ENCODE measurements around the gene PLEK. TPM values are rescaled to one million over a fixed set of nuclear protein-coding genes. Genes with fewer than 3 reads are reported as not detected.

Gene PLEK
- polyA plus RNA-seq, 1 of the 3 experiments (the other 2 are of a cell fraction): 0.02 TPM

DNA sequence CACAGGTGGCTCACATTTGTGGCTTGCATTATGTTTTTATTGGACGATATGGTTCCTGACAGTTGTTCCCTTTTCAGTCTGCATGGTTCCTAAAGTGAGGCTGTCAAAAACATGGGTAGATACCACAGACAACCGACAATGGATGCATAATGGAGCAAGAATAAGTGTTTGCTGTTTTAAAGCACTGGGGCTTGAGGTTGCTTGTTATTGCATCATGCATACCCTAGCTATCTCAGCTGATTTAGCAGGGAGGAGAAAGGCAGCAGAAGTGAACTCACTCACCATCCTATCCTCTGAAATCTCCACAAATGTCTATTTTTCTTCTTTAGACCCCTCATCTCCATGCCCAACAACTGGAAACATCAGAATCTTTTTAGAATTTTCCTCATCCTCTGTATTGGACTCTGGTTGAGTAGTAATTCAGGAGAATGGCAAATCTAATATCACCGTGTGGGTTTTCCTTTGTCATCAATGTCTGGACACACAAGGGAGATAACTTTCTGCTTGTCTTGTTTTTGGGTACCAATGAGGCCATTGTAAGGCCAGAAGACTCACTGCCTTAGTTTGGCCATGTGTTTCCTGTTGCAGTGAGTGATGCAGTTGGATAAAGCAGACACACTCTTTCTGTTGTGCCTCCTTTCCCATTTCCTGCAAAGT is 55.3 kb downstream of the PLEK start:
- H3K9ac ChIP-seq: no peak overlapping the region
- H3K27ac ChIP-seq (ENCODE audit: low read depth in 2 of 2, low read length in 1 of 2): no peak overlapping the region
- H3K27me3 ChIP-seq (ENCODE audit: insufficient read depth): no peaks in the 10 kb centered on the region; the same call in 1 of the 2 replicates
- no peaks in the 10 kb centered on the region for H3F3A ChIP-seq (replicated peaks; ENCODE audit: insufficient read depth)
- no peak for DNase-seq
- no peaks in the 10 kb centered on the region for H3K9me3 ChIP-seq
- no peaks in the 10 kb centered on the region for H3K79me2 ChIP-seq (ENCODE audit: insufficient read depth)
- no peaks in the 10 kb centered on the region for H4K20me1 ChIP-seq (ENCODE audit: insufficient read depth)
- no peak overlapping the region for H3K4me3 ChIP-seq (ENCODE audit: low read depth in 2 of 2, low read length in 1 of 2)
- ChIA-PET POLR2A (no interaction called here), CTCF (interaction anchor here (1.8 kb wide), 1 partner anchor 298 kb away, joined by 6 read pairs; no protein-coding TSS in a partner anchor)
- WGBS (ENCODE audit: low lambda C conversion rate): 41% methylated on average over 3 of the region's 3 CpGs
- no peaks in the 10 kb centered on the region for H3K9me2 ChIP-seq
- no peak overlapping the region for H2AFZ ChIP-seq (ENCODE audit: low read depth)
- TF ChIP-seq GATA2 (CRISPR knock-in tag; IDR thresholded peaks at IDR 0.05) (no peak), GABPA (IDR thresholded peaks at IDR 0.05; ENCODE audit: low read depth) (no peak), CHD2 (IDR thresholded peaks at IDR 0.05; ENCODE audit: low read length, partially characterized antibody) (no peak), RCOR1 (IDR thresholded peaks at IDR 0.05; ENCODE audit: low read length) (no peak), SMC3 (IDR thresholded peaks at IDR 0.05; ENCODE audit: low read depth, low read length) (no peak), FOSL2 (IDR thresholded peaks at IDR 0.05; ENCODE audit: borderline replicate concordance, low read depth) (no peak), SIN3A (IDR thresholded peaks at IDR 0.05; ENCODE audit: borderline replicate concordance, low read depth, low read length) (no peak)
- TF ChIP-seq, protein P1, sequence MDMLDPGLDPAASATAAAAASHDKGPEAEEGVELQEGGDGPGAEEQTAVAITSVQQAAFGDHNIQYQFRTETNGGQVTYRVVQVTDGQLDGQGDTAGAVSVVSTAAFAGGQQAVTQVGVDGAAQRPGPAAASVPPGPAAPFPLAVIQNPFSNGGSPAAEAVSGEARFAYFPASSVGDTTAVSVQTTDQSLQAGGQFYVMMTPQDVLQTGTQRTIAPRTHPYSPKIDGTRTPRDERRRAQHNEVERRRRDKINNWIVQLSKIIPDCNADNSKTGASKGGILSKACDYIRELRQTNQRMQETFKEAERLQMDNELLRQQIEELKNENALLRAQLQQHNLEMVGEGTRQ (IDR thresholded peaks at IDR 0.05; ENCODE audit: borderline replicate concordance, low read depth, low read length): no peak
- no peak overlapping the region for H3K4me2 ChIP-seq
- no peaks in the 10 kb centered on the region for H3K36me3 ChIP-seq (replicated peaks in 1 of 2; ENCODE audit: control insufficient read depth in 1 of 2, insufficient read depth in 2 of 2, low read length in 1 of 2)
- no peaks in the 10 kb centered on the region; a peak in 1 of 4 replicates for H3K4me1 ChIP-seq (ENCODE audit: control insufficient read depth in 1 of 2, insufficient read depth in 2 of 2, low read depth in 1 of 2, low read length in 1 of 2)

DNA sequence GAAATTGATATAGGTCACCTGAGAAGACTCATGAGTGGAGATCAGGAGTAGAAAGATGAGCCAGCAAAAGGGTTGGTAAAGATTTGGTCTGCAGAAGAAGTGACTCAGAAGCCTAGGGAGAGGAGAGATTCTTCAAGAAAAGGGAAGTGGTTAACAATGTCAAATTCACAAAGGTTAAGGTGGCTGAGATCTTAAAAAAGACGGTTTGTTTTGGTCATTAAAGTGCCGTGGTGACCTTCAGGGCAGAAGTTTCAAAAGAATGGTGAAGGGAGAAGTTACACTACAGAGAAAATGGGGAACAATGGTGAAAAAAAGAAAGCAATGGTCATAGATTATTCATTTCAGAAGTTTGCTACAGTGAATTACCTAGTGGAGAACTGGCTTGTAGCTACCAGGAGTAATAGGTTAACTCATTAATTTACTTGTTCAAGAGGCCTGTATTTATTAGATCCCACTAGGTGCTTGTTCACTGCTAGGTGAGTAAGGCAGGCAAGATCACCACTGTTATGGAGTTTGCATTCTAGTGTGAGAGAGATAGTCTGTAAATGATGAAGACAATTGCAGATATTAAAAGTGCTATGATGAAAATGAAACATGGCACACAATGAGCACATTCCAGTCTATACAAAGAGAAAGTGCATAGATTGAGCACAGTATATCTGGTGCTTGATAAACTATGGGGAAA is 59.0 kb downstream of the PLEK start:
- Histone ChIP-seq H3K9ac (no peak overlapping the region), H3K27ac (ENCODE audit: low read depth in 2 of 2, low read length in 1 of 2) (no peak overlapping the region), H2AFZ (ENCODE audit: low read depth) (no peak overlapping the region), H3K9me3 (no peaks in the 10 kb centered on the region), H3K4me3 (ENCODE audit: low read depth in 2 of 2, low read length in 1 of 2) (no peak overlapping the region), H3F3A (replicated peaks; ENCODE audit: insufficient read depth) (no peaks in the 10 kb centered on the region), H3K4me1 (ENCODE audit: control insufficient read depth in 1 of 2, insufficient read depth in 2 of 2, low read depth in 1 of 2, low read length in 1 of 2) (no peaks in the 10 kb centered on the region), H3K4me2 (no peak overlapping the region), H4K20me1 (ENCODE audit: insufficient read depth) (no peaks in the 10 kb centered on the region), H3K27me3 (ENCODE audit: insufficient read depth) (no peaks in the 10 kb centered on the region), H3K36me3 (replicated peaks in 1 of 2; ENCODE audit: control insufficient read depth in 1 of 2, insufficient read depth in 2 of 2, low read length in 1 of 2) (no peaks in the 10 kb centered on the region), H3K79me2 (ENCODE audit: insufficient read depth) (no peaks in the 10 kb centered on the region), H3K9me2 (no peaks in the 10 kb centered on the region)
- TF ChIP-seq, protein P2, sequence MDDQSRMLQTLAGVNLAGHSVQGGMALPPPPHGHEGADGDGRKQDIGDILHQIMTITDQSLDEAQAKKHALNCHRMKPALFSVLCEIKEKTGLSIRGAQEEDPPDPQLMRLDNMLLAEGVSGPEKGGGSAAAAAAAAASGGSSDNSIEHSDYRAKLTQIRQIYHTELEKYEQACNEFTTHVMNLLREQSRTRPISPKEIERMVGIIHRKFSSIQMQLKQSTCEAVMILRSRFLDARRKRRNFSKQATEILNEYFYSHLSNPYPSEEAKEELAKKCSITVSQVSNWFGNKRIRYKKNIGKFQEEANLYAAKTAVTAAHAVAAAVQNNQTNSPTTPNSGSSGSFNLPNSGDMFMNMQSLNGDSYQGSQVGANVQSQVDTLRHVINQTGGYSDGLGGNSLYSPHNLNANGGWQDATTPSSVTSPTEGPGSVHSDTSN (IDR thresholded peaks at IDR 0.05): no peak
- TF ChIP-seq FOXM1 (IDR thresholded peaks at IDR 0.05; ENCODE audit: low read depth): no peak
- TF ChIP-seq POLR2AphosphoS5 (IDR thresholded peaks at IDR 0.05; ENCODE audit: low read depth, low read length): no peak
- TF ChIP-seq TAF1 (IDR thresholded peaks at IDR 0.05; ENCODE audit: borderline replicate concordance, low read depth, low read length): no peak
- TF ChIP-seq, protein P3, sequence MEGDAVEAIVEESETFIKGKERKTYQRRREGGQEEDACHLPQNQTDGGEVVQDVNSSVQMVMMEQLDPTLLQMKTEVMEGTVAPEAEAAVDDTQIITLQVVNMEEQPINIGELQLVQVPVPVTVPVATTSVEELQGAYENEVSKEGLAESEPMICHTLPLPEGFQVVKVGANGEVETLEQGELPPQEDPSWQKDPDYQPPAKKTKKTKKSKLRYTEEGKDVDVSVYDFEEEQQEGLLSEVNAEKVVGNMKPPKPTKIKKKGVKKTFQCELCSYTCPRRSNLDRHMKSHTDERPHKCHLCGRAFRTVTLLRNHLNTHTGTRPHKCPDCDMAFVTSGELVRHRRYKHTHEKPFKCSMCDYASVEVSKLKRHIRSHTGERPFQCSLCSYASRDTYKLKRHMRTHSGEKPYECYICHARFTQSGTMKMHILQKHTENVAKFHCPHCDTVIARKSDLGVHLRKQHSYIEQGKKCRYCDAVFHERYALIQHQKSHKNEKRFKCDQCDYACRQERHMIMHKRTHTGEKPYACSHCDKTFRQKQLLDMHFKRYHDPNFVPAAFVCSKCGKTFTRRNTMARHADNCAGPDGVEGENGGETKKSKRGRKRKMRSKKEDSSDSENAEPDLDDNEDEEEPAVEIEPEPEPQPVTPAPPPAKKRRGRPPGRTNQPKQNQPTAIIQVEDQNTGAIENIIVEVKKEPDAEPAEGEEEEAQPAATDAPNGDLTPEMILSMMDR (IDR thresholded peaks at IDR 0.05): no peak
- no peak for TF ChIP-seq MXI1 (IDR thresholded peaks at IDR 0.05; ENCODE audit: low read depth, low read length)
- no peak for TF ChIP-seq ELF1 (IDR thresholded peaks at IDR 0.05)
- TF ChIP-seq, protein P4, sequence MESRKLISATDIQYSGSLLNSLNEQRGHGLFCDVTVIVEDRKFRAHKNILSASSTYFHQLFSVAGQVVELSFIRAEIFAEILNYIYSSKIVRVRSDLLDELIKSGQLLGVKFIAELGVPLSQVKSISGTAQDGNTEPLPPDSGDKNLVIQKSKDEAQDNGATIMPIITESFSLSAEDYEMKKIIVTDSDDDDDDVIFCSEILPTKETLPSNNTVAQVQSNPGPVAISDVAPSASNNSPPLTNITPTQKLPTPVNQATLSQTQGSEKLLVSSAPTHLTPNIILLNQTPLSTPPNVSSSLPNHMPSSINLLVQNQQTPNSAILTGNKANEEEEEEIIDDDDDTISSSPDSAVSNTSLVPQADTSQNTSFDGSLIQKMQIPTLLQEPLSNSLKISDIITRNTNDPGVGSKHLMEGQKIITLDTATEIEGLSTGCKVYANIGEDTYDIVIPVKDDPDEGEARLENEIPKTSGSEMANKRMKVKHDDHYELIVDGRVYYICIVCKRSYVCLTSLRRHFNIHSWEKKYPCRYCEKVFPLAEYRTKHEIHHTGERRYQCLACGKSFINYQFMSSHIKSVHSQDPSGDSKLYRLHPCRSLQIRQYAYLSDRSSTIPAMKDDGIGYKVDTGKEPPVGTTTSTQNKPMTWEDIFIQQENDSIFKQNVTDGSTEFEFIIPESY (IDR thresholded peaks at IDR 0.05; ENCODE audit: borderline replicate concordance, low read depth): no peak
- no peak for DNase-seq
- CTCF ChIA-PET: no interaction called here
- WGBS (ENCODE audit: low lambda C conversion rate): 0% methylated on average over 2 of the region's 2 CpGs
- POLR2A ChIA-PET: no interaction called here

All from SK-N-SH (cell line).